GM20431 (cell line): ENCODE measurements around the gene RRAS2.
"Not testable (repeated sequence)": the region's sequence is repeated elsewhere in the genome, so short reads cannot be mapped to it uniquely, and the experiment has no call there.

Source experiments
- in situ Hi-C: fragments of 300-500 bp; cut with MseI, MboI; formaldehyde crosslinking; loops from one replicate; pipeline ENCODE4 v1.15.0; 2020; ENCODE audit warnings: low sequenced_read_pairs; ENCODE audit not compliant: unreplicated experiment

The RRAS2 gene

DNA sequence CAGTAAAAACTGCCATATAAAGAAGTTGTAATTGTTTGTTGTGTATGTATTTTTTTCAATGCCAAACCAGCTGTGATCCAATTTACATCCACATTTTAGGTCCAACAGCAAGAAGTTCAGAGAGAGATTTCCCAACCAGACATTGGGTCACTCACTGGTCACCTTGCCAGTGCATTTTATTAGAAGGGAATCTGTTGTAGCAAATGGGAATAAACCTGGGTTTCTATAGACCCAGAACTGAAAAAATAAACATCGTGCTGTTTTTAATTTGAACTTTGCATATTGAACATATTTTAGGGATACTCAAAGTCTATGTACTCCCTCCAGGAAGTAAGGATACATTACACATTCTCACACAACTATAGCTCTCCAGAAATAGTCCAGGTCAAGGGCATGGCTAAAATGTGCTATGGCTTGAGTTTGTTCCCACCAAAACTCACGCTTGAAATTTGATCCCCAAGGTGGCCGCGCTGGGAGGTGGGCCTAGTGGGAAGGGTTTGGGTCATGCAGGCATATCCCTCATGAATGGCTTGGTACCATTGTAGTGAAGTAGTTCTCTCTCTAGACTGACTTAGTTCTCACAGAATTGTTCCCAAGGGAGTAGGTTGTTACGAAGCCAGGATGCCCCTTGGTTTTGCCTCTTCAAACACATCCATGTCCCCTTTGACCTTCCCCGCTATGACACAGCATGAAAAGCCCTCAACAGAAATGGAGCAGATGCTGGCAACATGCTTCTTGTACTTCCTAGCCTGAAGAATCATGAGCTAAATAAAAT lies 90.9 kb downstream of the RRAS2 start:
- in situ Hi-C loops: no loop called here

DNA sequence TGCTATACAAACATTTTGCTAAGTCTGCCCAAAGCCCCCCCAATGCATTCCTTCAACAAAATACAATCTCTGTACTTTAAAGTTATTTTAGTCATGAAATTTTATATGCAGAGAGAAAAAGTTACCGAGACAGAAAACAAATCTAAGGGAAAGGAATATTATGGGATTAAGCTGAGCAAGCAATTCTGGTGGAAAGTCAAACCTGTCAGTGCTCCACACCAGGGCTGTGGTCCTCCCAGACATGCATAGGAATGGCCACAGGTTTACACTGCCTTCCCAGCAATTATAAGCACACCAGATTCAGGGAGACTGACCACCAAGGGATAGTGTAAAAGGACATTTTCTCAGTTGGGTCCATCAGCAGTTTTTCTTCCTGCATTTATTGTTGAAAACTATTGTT lies 92.4 kb downstream of the RRAS2 start:
- in situ Hi-C loops: no loop called here

DNA sequence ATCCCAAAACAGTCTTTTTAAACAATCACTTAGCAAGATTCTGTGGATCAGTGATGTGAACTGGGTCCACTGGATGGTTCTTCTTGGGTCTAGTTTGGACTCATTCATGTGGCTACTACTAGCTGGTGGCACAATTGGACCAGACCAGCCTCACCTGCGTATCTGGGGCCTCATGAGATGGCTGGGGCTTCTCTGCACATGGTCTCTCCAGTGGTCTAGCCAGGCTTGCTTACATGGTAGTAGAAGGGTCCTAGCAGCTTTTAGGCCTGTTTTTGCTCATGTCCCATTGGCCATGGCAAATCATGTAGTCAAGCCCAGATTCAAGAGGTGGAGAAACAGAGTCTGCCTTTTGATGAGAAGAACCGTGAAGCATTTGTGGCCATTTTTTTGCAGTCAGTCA lies 94.0 kb downstream of the RRAS2 start:
- in situ Hi-C loops: no loop called here

- in situ Hi-C loops: no loop called here
Measured at GRCh38 chr11:14262271-14262846, 96.6 kb downstream of the RRAS2 start.

DNA sequence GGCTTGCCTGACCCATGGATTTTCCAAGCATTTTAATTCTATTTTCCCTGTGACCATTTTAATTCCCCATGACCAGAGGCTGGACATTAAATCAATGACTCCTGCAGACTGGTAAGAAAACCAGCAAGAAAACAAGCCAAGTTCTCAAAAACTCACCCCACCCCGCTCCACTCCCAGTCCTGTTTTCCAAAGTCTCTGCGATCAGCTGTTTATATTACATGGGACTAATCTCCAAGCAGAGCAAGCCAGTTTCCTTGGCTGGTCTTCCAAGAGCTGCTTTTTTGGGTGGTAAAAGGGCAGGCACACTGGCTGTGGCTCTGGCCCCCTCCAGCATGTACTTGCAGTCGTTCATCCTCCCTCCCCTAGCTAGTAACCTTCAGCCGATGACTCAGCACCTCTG lies 97.9 kb downstream of the RRAS2 start:
- in situ Hi-C loops: no loop called here

DNA sequence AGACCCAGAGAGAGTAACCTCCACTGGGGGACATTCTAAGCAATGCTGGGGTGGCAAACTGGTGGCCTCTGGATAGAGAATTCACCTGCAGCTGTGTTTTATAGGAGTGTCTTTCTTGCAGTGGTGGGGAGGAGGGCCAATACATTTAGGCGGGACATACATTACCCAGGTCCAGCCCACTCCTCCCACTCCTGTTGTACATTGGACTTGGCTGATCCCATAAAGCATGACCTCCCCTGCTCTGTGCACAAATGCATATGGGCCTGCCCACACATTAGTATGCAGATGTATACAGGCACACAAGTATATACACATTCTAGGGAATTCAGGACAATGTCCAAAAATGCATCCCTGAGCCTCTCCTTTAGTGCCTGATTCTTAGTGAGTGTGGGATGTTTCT lies 99.1 kb downstream of the RRAS2 start:
- in situ Hi-C loops: no loop called here

DNA sequence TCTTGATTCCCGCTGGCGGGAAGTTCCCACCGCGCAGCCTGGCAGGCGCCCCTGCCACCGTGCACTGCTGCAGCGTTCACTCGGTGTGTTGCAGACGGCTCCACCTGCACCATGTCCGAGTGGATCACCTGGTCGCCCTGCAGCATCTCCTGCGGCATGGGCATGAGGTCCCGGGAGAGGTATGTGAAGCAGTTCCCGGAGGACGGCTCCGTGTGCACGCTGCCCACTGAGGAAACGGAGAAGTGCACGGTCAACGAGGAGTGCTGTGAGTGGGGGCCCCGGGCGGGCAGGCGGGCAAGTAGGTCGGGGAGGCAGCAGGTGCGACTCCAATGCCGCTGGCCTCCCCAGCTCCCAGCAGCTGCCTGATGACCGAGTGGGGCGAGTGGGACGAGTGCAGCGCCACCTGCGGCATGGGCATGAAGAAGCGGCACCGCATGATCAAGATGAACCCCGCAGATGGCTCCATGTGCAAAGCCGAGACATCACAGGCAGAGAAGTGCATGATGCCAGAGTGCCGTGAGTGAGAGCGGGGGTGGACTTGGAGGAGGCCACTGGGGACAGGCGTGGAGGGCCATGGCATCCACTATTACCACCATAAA lies 99.7 kb downstream of the RRAS2 start:
- in situ Hi-C loops: no loop called here

DNA sequence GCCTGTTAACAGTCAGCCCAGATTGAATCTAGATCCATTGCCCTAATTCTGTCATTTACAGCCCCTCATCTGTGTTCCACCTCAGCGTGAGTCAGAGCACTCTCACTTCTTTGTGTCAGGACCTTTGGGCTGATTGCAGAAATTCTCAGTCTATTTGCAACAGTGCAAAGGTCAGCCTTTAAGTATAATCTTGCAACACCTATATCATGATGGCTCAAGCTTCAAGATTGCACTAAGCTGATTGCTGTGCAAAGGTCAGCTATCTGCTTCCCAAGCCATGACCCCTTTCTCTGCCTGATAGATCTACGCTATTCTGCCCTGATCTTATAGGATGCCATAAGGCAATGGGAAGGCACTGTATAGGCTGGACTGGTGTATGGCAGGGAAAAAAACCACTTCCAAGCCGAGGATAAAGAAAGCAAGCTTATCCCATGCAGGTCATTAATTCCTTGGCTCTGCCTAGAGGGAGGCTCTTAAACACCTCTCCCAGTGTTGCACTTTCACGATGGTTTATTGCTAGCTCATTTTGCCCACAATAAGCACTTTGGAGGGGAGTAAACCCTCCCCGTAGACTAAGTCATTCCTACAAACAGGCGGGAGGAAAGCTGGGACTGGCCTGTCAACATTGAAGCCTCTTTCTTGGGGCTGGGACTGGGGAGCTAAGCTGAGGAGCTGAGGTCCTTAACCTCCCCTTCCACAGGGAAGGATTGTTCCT lies 100.6 kb downstream of the RRAS2 start:
- in situ Hi-C loops: no loop called here

DNA sequence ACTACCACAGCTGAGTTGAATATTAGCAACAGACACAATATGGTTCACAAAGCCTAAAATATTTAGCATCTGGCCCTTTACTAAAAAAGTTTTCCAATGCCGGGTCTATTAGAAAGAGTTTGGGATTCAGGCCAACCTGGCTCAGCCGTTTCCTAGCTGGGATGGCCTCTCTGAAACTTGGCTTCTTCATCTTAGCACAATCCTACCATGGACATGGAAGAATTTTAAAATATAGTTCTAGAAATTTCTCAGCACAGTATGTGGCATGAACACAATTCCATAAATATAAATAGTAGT lies 103.8 kb downstream of the RRAS2 start:
- in situ Hi-C loops: no loop called here

DNA sequence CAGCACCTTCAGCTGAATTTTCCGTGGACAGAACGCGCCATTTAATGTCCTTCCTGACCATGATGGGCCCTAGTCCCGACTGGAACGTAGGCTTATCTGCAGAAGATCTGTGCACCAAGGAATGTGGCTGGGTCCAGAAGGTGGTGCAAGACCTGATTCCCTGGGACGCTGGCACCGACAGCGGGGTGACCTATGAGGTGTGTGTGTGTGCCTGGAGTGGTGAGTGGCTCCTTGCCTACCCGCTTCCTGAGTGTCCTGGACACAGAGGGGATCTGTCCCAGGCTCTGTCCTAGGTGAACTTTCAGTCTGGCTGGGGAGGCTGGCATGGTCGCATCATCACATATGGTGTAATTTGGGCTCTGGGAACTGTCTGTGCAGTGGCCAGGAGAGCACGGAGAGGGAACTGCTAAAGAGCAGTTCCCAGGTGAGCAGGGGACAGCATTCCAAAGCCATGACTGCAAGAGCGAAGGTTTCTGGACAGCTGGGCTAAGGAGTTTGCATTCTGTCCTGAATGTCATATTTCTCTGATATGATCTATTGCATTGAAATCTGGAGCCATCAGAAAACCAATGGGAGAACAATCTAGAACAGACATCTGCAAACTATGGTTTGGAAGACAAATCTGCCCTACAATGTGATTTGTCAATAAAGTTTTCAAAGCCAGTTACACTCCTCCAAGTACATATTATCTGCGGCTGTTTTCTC lies 104.3 kb downstream of the RRAS2 start:
- in situ Hi-C loops: no loop called here

- in situ Hi-C loops: no loop called here
Measured at GRCh38 chr11:14253840-14254239, 105.1 kb downstream of the RRAS2 start.

- in situ Hi-C loops: no loop called here
Measured at GRCh38 chr11:14253421-14253820, 105.6 kb downstream of the RRAS2 start.

- in situ Hi-C loops: not testable (repeated sequence)
Measured at GRCh38 chr11:14252501-14252900, 106.5 kb downstream of the RRAS2 start.

- in situ Hi-C loops: no loop called here
Measured at GRCh38 chr11:14251754-14252153, 107.2 kb downstream of the RRAS2 start.

DNA sequence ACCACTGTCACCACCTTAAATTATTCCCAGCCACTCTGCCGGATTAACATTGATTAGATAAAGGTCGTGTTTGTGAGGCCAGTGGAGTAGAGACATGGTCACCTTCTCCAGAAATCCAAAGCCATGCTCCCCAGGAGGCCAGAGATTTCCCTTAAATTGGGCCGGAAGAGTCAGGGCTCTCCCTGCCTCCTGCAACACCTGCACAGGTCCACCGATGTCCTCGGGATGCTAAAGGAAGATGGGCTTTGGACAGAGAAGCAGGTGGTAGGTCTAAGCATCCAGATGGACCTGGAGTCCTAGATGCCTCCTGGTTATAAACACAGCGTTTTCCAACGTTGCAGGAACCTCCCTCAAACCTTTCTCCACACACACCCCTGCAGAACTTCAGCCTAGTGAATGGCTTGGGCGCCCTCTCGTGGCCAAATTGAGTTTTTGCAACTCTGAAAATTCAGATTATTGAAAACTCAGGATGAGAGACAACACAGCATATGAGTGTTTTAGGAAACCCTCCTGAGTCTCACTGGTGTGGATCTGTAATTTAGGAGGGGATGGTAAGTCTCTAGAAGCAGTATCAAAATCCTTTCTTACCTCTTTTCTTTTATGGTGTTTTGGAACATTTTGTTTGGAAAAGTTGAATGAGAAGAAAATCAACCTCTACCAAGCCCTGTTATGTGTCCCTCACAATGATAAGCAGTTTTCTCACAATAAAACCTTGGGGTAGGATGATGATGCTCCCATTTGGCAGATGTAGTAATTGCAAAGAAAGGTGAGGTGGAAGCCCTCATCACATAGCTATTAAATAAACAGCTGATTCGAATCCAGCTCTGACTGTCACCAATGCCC lies 109.6 kb downstream of the RRAS2 start:
- in situ Hi-C loops: loop anchor here (10.0 to 25.0 kb wide), 2 partner anchors 295 to 487 kb away; no protein-coding TSS in a partner anchor

DNA sequence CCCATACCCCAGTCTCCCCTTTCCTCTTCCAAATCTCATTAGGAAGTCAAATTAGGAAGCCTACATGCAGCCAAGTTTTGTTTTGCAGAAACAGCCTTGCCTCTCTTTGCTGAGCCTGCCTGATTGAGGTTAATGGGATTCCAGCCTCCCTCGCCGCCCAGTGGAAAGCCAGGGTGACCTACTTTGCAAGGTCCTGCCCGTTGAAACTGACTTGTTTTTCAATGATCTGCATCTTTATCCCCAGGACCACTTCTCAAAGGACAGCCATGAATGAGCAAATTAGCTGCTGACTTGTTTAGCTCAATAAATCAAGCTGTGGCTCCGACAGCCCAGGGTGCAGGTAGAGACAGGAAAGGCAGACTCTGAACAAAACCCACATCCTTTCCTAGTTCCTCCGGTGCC lies 110.4 kb downstream of the RRAS2 start:
- in situ Hi-C loops: loop anchor here (10.0 to 25.0 kb wide), 2 partner anchors 294 to 486 kb away; no protein-coding TSS in a partner anchor

DNA sequence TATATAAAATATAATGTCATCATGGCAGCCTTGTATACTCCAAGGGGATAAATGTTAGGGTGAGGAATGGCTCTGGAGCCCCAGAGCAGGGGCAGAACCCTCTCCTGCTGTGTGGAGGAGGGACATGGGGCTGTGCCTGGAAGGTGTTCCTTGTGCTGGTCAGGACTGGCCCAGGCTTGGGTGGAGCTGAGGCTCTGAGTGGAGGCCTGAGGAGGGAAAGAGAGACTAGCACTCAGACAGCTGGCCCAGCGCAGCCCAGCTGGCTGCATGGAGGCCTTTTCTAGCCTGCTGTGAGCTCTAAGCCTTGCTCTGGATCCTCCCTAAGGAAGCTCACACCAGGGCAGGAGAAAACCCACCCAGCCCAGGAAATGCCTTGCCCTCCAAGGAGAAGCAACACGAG lies 113.5 kb downstream of the RRAS2 start:
- in situ Hi-C loops: loop anchor here (10.0 to 25.0 kb wide), 2 partner anchors 291 to 483 kb away; no protein-coding TSS in a partner anchor

- in situ Hi-C loops: loop anchor here (10.0 to 25.0 kb wide), 2 partner anchors 290 to 483 kb away; no protein-coding TSS in a partner anchor
Measured at GRCh38 chr11:14244926-14245325, 114.1 kb downstream of the RRAS2 start.

DNA sequence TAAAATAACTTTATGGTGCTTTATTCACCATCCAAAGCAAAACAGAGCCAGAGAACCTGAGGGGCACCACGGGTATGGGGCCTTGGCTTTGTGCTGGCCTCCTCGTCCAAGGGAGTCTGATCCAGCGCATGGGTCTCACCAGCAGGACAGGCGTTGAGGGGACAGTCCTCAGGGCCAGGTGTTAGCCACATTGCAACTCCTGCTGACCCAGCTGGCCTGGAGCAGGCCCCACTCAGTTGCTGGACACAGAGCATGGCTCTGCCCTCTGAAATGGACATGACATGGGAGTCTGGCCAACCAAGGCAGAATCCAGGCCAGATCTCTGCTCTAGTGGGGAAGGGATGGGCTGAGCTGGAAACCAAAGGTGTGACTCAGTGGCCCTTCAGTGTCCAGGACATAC lies 116.2 kb downstream of the RRAS2 start:
- in situ Hi-C loops: loop anchor here (10.0 to 25.0 kb wide), 2 partner anchors 288 to 480 kb away; no protein-coding TSS in a partner anchor
